DND-41 (cell line): ENCODE results near the gene NPAS1.

Experiments
- EZH2 ChIP-seq: IDR thresholded peaks from 3 replicates; pipeline ENCODE4 v1.6.1; 2012; ENCODE audit warnings: borderline replicate concordance, low read depth, mild to moderate bottlenecking, moderate library complexity, low read length, inconsistent platforms; ENCODE audit not compliant: severe bottlenecking
- TF ChIP-seq, protein P1 (sequence below): IDR thresholded peaks from 2 replicates; pipeline ENCODE4 v1.5.1; 2012; ENCODE audit warnings: borderline replicate concordance, low read length, moderate library complexity, mild to moderate bottlenecking; ENCODE audit not compliant: poor library complexity, severe bottlenecking; ENCODE audit errors: extremely low read depth

DNA sequence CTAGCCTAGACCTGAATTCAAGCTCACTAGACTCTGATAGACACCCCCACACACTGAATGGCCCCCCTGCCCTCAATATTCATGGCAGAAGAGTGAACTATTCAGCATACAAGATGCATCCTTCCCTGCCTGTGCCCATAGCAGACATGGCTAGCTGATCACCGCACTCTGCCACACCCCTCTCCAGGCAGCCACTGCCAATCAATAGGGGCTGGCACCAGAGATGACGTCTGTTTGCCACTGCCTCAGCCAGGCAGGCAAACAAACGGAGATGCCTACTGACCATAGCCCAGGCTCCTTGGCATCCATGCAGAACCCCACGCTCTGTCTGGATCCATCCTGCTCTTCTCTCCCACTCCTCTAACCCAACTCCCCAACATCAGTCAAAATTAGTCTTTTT, 13.8 kb upstream of the NPAS1 start:
- TF ChIP-seq, protein P1, sequence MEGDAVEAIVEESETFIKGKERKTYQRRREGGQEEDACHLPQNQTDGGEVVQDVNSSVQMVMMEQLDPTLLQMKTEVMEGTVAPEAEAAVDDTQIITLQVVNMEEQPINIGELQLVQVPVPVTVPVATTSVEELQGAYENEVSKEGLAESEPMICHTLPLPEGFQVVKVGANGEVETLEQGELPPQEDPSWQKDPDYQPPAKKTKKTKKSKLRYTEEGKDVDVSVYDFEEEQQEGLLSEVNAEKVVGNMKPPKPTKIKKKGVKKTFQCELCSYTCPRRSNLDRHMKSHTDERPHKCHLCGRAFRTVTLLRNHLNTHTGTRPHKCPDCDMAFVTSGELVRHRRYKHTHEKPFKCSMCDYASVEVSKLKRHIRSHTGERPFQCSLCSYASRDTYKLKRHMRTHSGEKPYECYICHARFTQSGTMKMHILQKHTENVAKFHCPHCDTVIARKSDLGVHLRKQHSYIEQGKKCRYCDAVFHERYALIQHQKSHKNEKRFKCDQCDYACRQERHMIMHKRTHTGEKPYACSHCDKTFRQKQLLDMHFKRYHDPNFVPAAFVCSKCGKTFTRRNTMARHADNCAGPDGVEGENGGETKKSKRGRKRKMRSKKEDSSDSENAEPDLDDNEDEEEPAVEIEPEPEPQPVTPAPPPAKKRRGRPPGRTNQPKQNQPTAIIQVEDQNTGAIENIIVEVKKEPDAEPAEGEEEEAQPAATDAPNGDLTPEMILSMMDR: no peak
- TF ChIP-seq EZH2: no peak
